HCT116 (cell line): ENCODE results near the gene NFIC.

Experiments
- CTCF ChIP-seq, 3 experiments: fragments of 200-600 bp in 1 of 3; sonication (generic) in 1 of 3; IDR thresholded peaks in 2 of 3; conservative IDR thresholded peaks in 1 of 3; 2 replicates each; pipeline ENCODE4 v1.5.1; 2012 to 2017; ENCODE audit warnings: low read depth in 2 of 3, low read length in 2 of 3, antibody characterized with exemption in 1 of 3, borderline replicate concordance in 1 of 3, control low read depth in 1 of 3, mild to moderate bottlenecking in 1 of 3, mixed read lengths in 1 of 3, mixed run types in 1 of 3, moderate library complexity in 1 of 3; ENCODE audit not compliant: insufficient read depth in 1 of 3
- RAD21 ChIP-seq: IDR thresholded peaks from 2 replicates; pipeline ENCODE4 v1.6.1; 2012; ENCODE audit warnings: low read depth, mild to moderate bottlenecking

GRCh38 chr19:3506384-3507340 lies 140.3 kb downstream of the NFIC start:
- no peak for TF ChIP-seq CTCF (IDR thresholded peaks at IDR 0.05 in 2 of 3, conservative IDR thresholded peaks at IDR 0.05 in 1 of 3; ENCODE audit: borderline replicate concordance in 1 of 3, insufficient read depth in 1 of 3, low read depth in 2 of 3, low read length in 2 of 3)
- no peak for TF ChIP-seq RAD21
